Embryonic facial prominence (tissue), 1 donor: Measurements from ENCODE around the gene NET1.
"Not testable (repeated sequence)": the region's sequence is repeated elsewhere in the genome, so short reads cannot be mapped to it uniquely, and the experiment has no call there.

Experiments used
- DNase-seq: peaks from one replicate; pipeline ENCODE4 v3.0.0-alpha.2; 2016; ENCODE audit errors: extremely low spot score

NET1 gene

GRCh38 chr10:5465976-5466450 lies 53.7 kb downstream of the NET1 start:
- no peak for DNase-seq

DNA sequence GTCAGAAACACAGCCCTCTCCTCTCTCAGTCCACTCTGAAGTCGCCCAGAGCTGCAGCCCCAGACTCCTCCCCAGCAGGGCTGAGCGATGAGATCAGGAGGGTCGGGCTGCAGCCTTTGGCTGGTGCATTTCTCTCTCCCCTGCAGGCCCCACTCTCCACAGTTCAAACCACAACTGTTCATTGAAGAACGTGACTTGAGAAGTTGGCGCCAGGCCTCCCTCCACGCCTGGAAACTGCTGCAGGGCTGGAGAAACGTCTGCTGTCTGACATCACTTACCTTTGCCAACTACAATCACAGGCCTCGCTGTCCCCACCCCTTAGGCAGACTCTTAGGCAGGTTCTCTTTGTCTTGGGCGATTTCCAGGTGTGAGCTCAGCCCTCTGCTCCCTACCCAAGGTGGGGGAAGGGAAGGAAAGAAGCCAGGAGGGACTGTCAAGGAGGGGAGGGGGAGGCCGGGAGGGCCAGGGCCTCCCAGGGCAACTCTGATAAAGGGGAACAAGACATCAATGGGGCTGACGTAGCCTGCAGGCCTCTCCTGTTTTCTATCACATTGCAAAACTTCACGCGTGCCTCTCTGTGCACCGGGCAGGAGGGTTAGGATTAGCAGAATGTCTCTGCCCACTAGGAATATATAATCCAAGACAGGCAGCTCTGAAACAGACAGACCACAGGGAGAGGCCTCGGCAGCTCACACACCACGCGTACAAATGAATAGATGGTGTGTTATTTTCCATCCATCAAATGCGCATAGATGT lies 54.3 kb downstream of the NET1 start:
- DNase-seq = peak; percentile 90

GRCh38 chr10:5467207-5467535 lies 54.8 kb downstream of the NET1 start:
- DNase-seq = peak; percentile 43

DNA sequence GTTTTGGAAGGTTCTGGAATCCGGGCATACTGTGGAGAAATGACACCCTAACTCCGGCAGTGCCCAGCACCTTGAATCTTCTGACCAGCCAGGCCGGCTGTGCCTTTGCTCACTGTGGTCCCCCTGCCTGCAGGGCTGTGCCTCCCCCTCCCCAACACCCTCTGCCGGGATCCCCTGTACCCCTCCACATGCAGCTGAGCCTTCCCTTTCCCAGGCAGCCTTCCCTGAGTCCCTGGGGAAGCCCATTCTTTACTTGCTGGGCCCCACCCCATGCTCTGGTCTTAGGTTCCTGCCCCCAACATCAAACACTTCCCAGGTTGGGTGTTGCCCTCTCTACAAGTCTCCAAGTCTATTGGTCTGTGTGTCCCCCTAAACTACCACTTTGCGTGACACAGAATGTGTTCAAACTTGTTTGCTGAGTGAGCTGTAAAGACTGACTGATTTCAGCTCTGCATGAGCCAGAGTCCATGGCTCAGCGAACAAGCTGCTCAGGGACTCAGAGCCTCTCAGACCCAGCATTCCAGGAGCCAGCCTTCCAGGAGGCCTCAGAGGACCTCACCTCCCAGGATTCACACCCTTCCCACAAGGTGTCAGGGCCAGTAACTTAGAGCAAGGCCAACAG lies 55.4 kb downstream of the NET1 start:
- no peak for DNase-seq

DNA sequence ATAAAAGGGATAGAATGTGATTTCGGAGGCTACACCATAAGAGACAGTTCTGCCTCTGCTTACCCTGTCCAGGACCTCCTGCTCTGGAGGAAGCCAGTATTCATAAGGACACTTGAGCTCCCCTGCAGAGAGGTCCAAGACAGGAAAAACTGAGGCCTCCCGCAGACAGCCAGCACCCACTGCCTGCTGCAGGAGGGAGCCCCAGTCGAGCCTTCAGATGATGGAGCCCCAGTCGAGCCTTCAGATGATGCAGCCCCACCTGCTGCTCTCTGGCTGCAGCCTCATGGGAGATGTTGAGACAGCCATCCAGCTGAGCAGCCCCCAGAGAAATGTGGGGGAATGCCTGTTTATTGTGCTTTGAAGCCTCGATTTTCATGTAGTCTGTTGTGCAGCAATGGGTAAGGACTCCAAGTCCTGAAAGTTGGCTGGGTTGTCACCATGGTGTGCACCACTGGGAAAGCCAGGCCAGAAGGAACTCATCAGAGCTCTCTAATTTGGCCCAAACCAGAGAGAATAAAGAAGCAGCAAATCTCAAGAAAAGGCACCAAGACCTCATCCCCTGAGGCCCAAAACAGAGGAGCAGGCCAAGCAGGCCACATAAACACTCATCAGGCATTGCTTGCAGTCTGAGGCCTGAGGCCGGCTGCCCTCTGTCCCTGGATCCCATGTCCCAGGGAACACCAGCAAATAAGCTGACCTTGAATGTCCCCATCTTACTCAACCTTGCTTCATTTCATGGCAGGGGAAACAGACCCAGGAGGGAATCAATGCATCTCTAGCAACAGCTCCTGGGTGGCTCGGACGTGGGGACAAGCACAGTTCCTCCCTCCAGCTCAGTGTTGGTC lies 56.1 kb downstream of the NET1 start:
- DNase-seq = no peak

DNA sequence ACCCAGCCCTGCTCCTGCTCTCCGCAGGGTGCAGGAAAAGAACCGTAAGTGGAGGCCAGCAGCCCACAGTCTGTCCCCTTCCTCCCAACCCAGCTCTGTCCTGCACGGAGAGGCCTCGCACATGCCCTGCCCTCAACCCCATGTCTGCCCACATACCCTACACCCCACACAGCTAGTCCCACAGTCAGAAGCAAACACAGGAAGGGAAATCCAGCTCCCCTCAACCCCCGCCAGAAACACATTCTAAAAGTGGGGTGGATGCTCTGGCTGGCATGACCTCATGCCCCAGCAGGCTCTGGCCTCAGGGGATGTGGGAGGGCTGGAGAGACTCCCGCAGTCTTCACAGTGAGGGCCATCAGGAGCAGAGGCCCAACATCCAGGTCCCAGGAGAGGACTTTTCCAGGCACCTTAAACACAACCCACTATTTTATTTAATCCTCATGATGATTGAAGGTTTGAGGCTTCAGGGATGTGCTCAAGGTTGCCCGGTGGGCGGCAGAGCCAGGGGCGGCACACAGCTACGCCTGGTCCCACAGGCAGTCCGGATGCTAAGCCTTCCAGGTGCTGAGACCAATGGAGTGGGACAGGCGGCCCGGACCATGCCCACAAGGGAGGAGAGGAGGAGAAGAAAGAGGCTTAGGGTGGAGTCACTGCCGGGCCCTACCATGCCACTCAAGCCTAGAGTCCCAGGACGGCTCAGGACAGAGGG lies 57.1 kb downstream of the NET1 start:
- DNase-seq = no peak

DNA sequence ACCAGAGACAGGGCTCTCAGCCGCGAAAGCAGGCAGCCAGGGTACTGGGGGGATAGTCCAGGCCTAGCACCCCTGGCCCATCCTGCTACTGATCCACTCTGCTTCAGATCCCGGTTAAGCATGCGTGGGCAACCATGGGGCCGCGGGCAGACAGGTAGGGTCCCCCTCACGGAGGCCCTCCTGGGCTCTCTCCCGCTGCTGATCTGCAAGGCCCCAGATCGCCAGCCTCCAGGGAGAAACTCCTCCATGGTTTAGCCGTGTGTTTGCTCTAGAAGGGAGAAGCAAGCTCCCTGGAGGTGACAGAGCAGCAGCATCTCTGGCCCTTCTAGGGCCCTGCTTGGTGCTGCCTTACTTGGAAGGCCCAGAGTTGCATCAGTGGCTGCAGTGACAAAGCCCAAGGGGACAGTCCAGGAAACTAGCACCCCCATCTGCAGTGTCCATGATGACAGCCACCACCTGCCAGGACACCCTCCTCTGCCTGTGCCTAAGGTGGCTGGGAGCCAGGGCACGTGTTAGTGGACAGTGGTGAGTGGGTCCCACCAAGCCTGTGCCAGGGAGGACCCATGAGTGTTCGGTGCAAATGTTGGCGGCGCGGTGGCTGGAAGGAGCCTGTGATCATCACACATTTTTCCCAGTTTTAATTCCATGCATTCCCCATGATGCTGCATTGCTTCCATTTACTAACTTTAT lies 57.9 kb downstream of the NET1 start:
- DNase-seq = no peak

- DNase-seq = not testable (repeated sequence)
Observed at GRCh38 chr10:5474642-5475041, 62.3 kb downstream of the NET1 start.

DNA sequence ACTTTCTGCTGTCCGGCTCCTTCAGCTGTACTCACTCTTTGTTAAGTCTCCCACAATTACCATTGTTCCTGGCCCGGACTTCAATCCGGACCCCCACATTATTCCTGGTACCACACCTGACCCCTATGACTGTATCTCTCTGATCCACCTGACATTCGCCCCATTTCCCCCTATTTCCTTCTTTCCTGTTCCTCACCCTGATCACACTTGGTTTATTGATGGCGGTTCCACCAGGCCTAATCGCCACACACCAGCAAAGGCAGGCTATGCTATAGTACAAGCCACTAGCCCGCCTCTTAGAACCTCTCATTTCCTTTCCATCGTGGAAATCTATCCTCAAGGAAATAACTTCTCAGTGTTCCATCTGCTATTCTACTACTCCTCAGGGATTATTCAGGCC lies 62.7 kb downstream of the NET1 start:
- DNase-seq = not testable (repeated sequence)

GRCh38 chr10:5475974-5476807 lies 63.8 kb downstream of the NET1 start:
- not testable (repeated sequence) for DNase-seq

DNA sequence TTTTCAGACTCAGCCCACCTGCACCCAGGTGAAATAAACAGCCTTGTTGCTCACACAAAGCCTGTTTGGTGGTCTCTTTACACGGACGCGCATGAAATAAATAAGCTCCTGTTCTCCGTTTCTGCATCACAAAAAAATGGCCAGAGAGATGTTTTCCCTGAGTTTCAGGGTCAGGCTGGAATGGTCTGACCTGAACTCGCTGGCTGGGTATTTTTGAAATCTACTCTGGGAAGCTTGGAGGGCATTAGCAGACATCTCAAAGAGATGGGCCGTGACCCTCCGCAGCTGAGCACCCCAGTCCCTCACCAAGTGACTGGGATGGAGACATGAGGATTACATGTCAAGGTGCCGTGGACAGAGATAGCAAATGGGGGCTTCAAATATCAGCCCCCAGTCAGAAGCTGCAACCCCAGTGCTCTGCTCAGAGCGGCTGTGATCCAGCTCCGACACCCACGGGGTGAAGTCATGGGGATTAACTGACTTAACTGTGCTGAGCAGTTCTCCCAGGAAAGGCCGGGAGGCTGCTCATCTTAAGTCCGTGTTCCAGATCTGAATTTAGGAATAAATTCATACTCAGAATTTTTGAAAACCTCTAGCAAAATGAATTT lies 64.7 kb downstream of the NET1 start:
- DNase-seq = no peak

DNA sequence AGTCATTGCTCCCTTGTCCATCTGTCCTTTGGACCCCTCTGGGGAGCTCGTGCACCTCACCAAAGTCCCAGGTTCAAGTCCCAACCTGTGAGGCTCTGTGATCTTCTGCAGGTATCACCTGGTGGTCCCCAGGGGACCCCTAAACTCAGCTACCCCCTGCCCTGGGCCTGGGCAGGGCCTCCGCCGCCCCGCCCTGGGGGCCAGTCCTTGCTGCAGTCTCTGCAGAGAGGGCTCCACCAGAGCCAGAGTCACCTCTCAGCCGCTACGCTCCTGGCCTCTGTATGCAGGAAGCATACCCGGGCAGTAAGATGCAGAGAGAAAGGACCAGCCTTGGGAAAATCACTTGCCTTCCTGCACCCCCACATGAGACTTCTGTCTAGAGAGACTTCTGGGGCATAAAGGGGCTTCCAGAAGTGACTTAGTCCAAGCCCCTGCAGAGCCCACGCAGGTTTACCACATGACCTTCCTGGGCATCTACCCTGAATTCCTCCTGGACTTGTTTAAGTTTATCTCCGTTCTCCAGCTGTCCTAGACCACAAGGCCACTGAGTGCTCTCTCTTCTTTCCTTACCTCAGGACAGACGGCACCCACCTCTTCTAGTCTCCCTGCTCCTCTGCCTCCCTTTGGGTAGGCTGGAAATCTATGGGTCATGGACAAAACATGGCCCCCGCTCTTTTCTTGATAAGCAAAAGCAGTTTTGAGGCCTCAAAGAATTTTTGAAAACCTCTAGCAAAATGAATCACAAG lies 65.8 kb downstream of the NET1 start:
- no peak for DNase-seq

DNA sequence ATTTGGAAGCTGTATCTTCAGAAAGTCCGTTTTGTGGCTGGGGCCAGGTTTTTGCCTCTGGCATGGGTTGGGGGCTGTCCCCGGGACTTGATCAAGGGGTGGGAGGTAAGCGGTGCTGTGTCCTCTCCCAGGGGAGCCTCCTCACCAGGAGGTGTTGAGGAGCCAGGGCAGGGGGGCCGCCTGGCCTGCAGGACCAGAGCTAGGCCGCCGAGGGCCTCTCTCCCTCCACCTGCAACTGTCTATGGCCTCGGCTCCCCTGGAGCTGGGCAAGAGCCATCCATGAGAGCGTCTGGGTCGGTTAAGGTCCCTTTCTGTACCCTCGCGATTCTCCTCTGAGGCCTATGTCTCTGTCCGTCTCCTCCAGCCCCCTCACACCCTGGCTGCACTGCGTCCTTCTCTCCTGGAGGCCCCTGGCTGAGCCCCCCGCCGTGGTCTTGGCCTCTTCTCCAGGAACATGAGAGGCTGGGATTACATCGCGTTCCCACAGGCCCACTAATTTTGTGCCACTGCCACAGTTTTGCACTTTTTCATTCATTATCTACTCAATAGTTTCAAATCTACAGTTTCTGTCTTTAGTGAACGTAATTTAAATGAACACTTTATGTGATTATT lies 66.4 kb downstream of the NET1 start:
- no peak for DNase-seq

DNA sequence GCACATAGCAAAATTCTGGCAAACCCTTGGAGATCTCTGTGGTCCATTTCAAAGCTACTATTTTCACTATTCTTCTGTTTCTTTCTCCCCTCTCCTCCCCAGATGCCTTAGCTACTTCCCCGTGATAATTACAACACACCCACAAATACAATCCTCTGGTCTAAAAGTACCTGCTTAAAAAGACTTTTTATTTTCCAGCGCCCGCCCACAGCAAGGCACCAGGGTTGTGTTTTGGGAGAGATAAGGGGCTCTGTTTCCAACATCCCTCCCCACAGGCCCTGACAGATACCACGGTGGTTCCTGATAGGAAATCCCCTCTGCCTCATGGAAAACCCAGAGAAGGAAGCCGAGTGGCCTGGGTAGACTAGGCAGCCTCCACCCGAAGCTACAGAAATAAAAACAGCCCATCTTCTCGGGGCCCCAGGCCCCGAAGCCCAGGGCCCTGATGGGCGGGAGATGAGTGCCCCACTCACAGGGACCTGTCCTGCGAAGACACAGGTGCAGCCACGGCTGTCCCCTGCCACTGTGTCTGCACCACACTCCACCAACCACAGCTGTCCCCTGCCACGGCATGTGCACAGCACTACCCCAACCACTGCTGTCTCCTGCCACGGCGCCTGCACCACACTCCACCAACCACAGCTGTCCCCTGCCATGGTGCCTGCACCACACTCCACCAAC lies 67.3 kb downstream of the NET1 start:
- no peak for DNase-seq

DNA sequence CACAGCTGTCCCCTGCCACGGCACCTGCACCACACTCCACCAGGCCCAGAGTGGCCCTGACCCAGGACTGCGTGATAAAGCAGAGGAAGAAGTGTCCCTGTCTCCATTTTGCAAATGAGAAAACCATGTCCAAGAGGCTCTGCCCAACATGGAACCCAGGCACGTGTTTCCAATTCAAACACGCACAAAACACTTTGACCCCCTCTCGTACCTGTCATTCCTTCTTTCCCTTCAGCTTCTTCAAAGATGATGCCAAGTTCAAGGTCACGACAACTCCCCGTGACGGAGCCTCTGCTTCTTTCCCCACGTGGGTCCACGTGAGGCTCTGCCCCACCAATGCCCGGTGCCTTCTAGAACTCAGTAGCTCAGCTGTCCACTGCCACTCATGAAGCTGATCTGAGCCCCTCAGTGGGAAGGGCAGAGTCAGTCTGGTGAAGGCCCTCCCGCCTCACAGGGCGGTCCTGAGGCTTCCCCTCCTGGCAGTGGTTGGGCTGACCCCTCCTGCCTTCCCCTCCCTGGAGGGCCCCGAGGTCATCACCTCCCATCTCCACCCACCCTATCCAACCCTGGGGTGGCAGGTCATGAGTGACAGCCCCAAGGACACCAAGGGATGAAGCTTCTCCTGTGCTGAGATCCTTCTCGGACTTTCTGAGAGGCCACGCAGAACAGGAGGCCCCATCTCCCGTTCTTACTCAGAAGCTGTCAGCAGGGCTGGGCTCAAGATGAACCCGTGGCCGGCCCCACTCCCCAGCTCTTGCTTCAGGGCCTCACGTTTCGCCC lies 68.0 kb downstream of the NET1 start:
- DNase-seq = no peak

DNA sequence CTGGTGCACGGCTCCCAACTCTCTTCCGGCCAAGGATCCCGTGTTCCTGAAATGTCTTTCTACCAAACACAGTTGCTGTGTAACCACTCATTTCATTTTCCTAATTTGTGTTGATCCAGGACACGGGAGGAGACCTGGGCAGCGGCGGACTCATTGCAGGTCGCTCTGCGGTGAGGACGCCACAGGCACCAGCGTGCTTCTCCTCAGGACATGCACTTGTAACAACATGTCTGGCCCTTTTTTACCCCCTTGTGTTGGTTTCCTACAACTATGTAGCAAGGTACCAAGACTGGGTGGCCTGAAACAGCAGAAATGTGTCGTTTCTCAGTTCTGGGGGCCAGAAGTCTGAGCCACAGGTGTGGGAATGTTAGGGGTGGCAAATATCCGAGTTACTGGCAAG lies 68.8 kb downstream of the NET1 start:
- DNase-seq = no peak

DNA sequence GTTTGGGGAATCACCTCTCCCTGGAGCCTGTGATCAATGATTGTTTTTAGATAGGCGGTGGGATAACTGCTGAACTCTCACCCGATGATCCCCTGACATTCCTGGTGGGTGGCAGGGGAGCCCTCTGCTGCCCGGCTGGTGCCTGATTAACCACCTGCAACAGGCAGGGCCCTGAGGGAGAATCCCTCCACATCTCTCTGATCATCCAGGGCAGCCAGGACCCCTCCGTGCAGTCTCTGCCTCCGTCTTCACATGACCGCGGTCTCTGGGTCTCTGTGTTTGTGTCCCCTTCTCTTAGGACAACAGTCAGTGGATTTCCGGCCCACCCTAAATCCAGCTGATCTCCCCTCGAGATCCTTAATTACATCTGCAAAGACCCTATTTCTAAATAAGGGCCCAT lies 69.7 kb downstream of the NET1 start:
- DNase-seq = no peak

DNA sequence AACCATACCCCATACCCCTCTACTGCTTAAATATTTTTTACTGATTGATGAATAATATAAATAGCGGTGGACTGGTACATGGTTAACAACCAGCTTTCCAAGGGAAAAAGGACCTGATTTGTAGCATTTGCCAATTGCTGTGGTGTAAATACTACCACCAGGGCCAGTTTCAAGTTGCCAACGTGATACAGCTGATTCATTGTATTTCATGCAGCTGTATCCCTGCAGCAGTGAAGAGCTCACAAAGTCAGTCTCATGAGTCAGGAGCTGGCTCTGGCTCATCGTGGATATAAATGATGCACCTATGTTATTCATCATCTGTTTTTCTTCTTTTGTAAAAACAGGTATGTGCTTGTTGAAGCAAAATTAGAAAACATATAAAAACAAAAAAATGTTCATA lies 71.8 kb downstream of the NET1 start:
- no peak for DNase-seq
